LoVo (cell line): ENCODE data around the gene RAMACL.

ENCODE experiments used
- DNase-seq: peaks from one replicate; pipeline ENCODE4 v3.0.0-alpha.2; 2016; ENCODE audit warnings: low spot score

Gene RAMACL

GRCh38 chr6:166618251-166618650 is 31.8 kb upstream of the RAMACL start:
- no peak for DNase-seq

- DNase-seq = no peak
Observed at GRCh38 chr6:166617359-166617758, 30.9 kb upstream of the RAMACL start.

GRCh38 chr6:166616261-166617238 is 30.1 kb upstream of the RAMACL start:
- no peak for DNase-seq

- DNase-seq = no peak
Observed at GRCh38 chr6:166615059-166615770, 28.7 kb upstream of the RAMACL start.

- DNase-seq = no peak
Observed at GRCh38 chr6:166614589-166614988, 28.1 kb upstream of the RAMACL start.

GRCh38 chr6:166614171-166614583 is 27.7 kb upstream of the RAMACL start:
- no peak for DNase-seq

- no peak for DNase-seq
Observed at GRCh38 chr6:166613027-166613426, 26.5 kb upstream of the RAMACL start.

GRCh38 chr6:166612471-166612881 is 26.0 kb upstream of the RAMACL start:
- no peak for DNase-seq

GRCh38 chr6:166611631-166612030 is 25.2 kb upstream of the RAMACL start:
- no peak for DNase-seq

GRCh38 chr6:166610069-166610468 is 23.6 kb upstream of the RAMACL start:
- DNase-seq = no peak

- no peak for DNase-seq
Observed at GRCh38 chr6:166608774-166609173, 22.3 kb upstream of the RAMACL start.

- DNase-seq = no peak
Observed at GRCh38 chr6:166605752-166606151, 19.3 kb upstream of the RAMACL start.

- no peak for DNase-seq
Observed at GRCh38 chr6:166604911-166605310, 18.4 kb upstream of the RAMACL start.

GRCh38 chr6:166604328-166604727 is 17.9 kb upstream of the RAMACL start:
- DNase-seq = no peak

GRCh38 chr6:166603043-166603690 is 16.7 kb upstream of the RAMACL start:
- no peak for DNase-seq

GRCh38 chr6:166601956-166602355 is 15.5 kb upstream of the RAMACL start:
- DNase-seq = no peak

- DNase-seq = no peak
Observed at GRCh38 chr6:166600931-166601330, 14.5 kb upstream of the RAMACL start.

GRCh38 chr6:166599205-166599604 is 12.7 kb upstream of the RAMACL start:
- no peak for DNase-seq

- DNase-seq = no peak
Observed at GRCh38 chr6:166598441-166599138, 12.1 kb upstream of the RAMACL start.

GRCh38 chr6:166597711-166598440 is 11.4 kb upstream of the RAMACL start:
- DNase-seq = no peak

- no peak for DNase-seq
Observed at GRCh38 chr6:166596776-166597507, 10.5 kb upstream of the RAMACL start.
